Heart left ventricle (tissue), 13 donors: ENCODE results near the gene UCN.

Experiments used
- POLR2A ChIP-seq, 2 donors: fragments of 450-650 bp; IDR thresholded peaks; one replicate each; pipeline ENCODE4 v1.6.1; 2017; ENCODE audit warnings: antibody characterized with exemption in 2 of 2, mild to moderate bottlenecking in 2 of 2, moderate library complexity in 2 of 2
- TF ChIP-seq, protein P1 (sequence below), 12 donors: fragments of 200-600 bp; sonication (generic) in 4 of 12; IDR thresholded peaks; one replicate each; pipeline versions ENCODE4 v1.5.0 to v1.8.0; 2018 to 2022; ENCODE audit warnings: antibody characterized with exemption in 12 of 12, mild to moderate bottlenecking in 5 of 12
- donor health status: ischemic (EF 13 %, LVEDD 7.1; RV severe dilation, severe dysfunction).
- donor health status: DM: no; HTN: yes; CAD: no.
- donor health status: DM: no; HTN: no; CAD: no.
- donor health status: ischemic (EF 25% LVEDD 6.9; RV normal size, moderate dysfunction).
- donor health status: ischemic (EF 25% LVEDD 5.7; RV mildly dilated, moderate dysfunction).
- donor health status: ischemic (EF 35%, LVEDD 5.7; RV mildly dilated, moderate dysfunction).
- donor health status: nonischemic (EF 11% LVEDD 7.7; RV severe dilation, severe dysfunction).
- donor health status: DM: yes; HTN: yes; CAD: no.
- donor health status: PGD.
- donor health status: ischemic (EF 29% LVEDD 5.4; RV normal size, mild dysfunction).
- donor health status: nonischemic (EF 23%, LVEDD 6.1; RV moderate dilation, normal function).

DNA sequence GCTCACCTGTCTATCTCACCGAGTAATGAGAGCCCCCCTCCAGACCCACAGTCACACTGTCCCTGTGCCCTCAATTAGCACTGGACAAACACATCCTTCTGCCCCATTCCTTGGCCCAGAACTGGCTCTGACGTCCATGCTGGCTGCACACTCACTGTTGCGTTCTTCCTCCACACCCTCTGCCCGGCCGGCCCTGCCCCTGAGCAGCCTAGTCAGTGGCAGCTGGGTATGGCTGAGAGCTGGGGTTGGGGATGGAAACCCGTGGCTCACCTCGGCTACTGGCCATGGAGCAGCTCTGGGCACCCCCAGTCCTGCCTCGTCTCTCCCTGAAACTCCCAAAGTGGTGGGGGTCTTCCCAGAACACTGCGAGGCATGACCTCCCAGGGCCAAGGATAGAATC lies 6.5 kb upstream of the UCN start:
- TF ChIP-seq, protein P1, sequence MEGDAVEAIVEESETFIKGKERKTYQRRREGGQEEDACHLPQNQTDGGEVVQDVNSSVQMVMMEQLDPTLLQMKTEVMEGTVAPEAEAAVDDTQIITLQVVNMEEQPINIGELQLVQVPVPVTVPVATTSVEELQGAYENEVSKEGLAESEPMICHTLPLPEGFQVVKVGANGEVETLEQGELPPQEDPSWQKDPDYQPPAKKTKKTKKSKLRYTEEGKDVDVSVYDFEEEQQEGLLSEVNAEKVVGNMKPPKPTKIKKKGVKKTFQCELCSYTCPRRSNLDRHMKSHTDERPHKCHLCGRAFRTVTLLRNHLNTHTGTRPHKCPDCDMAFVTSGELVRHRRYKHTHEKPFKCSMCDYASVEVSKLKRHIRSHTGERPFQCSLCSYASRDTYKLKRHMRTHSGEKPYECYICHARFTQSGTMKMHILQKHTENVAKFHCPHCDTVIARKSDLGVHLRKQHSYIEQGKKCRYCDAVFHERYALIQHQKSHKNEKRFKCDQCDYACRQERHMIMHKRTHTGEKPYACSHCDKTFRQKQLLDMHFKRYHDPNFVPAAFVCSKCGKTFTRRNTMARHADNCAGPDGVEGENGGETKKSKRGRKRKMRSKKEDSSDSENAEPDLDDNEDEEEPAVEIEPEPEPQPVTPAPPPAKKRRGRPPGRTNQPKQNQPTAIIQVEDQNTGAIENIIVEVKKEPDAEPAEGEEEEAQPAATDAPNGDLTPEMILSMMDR (IDR thresholded peaks at IDR 0.05): no peak
- no peak for TF ChIP-seq POLR2A (IDR thresholded peaks at IDR 0.05)
